HEK293 (cell line): ENCODE results near the gene FRMD4A.

Source experiments
- CTCF ChIA-PET: fragments of 350-600 bp; formaldehyde crosslinking; extraction: SDS; loops from one replicate; lab custom pipeline; 2021; ENCODE audit warnings: antibody characterized with exemption; lab: Yijun Ruan, JAX
- POLR2A ChIA-PET: fragments of 300-600 bp; formaldehyde crosslinking; extraction: SDS; loops from one replicate; lab custom pipeline; 2020; ENCODE audit warnings: antibody characterized with exemption, inconsistent platforms; lab: Yijun Ruan, JAX
- H3K27ac ChIP-seq: fragments of 200-500 bp; sonication (Bioruptor generic); 2 replicates; pipeline ENCODE4 v1.5.1; 2014; ENCODE audit warnings: low read depth, low read length, control low read depth, inconsistent platforms; ENCODE audit errors: extremely low read depth
- H3K36me3 ChIP-seq, 2 experiments: fragments of 200-500 bp in 1 of 2; sonication (Bioruptor generic) in 1 of 2; 1 replicate in 1 of 2; 2 replicates in 1 of 2; pipeline ENCODE4 v1.5.1; 2014 to 2017; ENCODE audit warnings: inconsistent platforms in 2 of 2, low read length in 2 of 2; ENCODE audit not compliant: control insufficient read depth in 2 of 2, insufficient read depth in 1 of 2
- H3K4me1 ChIP-seq: fragments of 200-500 bp; sonication (Bioruptor generic); 2 replicates; pipeline ENCODE4 v1.5.1; 2014; ENCODE audit warnings: mild to moderate bottlenecking, low read length, inconsistent platforms; ENCODE audit not compliant: control insufficient read depth, insufficient read depth
- H3K4me3 ChIP-seq: 2 replicates; pipeline ENCODE4 v1.5.1; 2011; ENCODE audit warnings: low read depth, mild to moderate bottlenecking, control low read depth, low read length, moderate library complexity
- H3K9me3 ChIP-seq: fragments of 200-500 bp; sonication (Bioruptor generic); 2 replicates; pipeline ENCODE4 v1.5.1; 2014; ENCODE audit warnings: low read depth, low read length, inconsistent platforms; ENCODE audit not compliant: control insufficient read depth, insufficient read depth
- GLIS2 ChIP-seq: fragments of 450-650 bp; formaldehyde crosslinking; IDR thresholded peaks from 2 replicates; pipeline ENCODE4 v1.5.1; 2016; ENCODE audit warnings: missing biosample characterization, missing genetic modification characterization
- KLF16 ChIP-seq: fragments of 450-650 bp; formaldehyde crosslinking; IDR thresholded peaks from 2 replicates; pipeline ENCODE4 v1.5.1; 2017; ENCODE audit warnings: missing biosample characterization, missing genetic modification characterization
- OSR2 ChIP-seq: fragments of 450-650 bp; formaldehyde crosslinking; IDR thresholded peaks from 2 replicates; pipeline ENCODE4 v1.5.1; 2016; ENCODE audit warnings: missing biosample characterization, missing genetic modification characterization
- PRDM1 ChIP-seq: fragments of 450-650 bp; formaldehyde crosslinking; IDR thresholded peaks from 2 replicates; pipeline ENCODE4; 2016; ENCODE audit warnings: missing biosample characterization, missing genetic modification characterization
- TRIM28 ChIP-seq: IDR thresholded peaks from 2 replicates; pipeline ENCODE4 v1.6.1; 2011; ENCODE audit warnings: low read length, control low read depth, borderline replicate concordance
- ZBTB17 ChIP-seq: fragments of 450-650 bp; formaldehyde crosslinking; IDR thresholded peaks from 2 replicates; pipeline ENCODE4 v1.5.1; 2016; ENCODE audit warnings: missing biosample characterization, missing genetic modification characterization
- ZFP37 ChIP-seq: fragments of 450-650 bp; formaldehyde crosslinking; IDR thresholded peaks from 2 replicates; pipeline ENCODE4 v1.5.1; 2016; ENCODE audit warnings: missing biosample characterization, missing genetic modification characterization
- ZNF114 ChIP-seq: fragments of 450-650 bp; formaldehyde crosslinking; IDR thresholded peaks from 2 replicates; pipeline ENCODE4 v1.5.0; 2017; ENCODE audit warnings: missing biosample characterization, missing genetic modification characterization
- ZNF169 ChIP-seq: fragments of 450-650 bp; formaldehyde crosslinking; IDR thresholded peaks from 2 replicates; pipeline ENCODE4 v1.5.1; 2016; ENCODE audit warnings: missing biosample characterization, missing genetic modification characterization
- ZNF174 ChIP-seq: fragments of 450-650 bp; formaldehyde crosslinking; IDR thresholded peaks from 2 replicates; pipeline ENCODE4 v1.5.0; 2017; ENCODE audit warnings: missing biosample characterization, mild to moderate bottlenecking, missing genetic modification characterization
- ZNF184 ChIP-seq: fragments of 450-650 bp; IDR thresholded peaks from 2 replicates; pipeline ENCODE4 v1.5.1; 2018; ENCODE audit warnings: missing biosample characterization, mild to moderate bottlenecking, missing genetic modification characterization
- ZNF2 ChIP-seq: fragments of 450-650 bp; formaldehyde crosslinking; IDR thresholded peaks from 2 replicates; pipeline ENCODE4 v1.5.1; 2016; ENCODE audit warnings: missing biosample characterization, missing genetic modification characterization
- ZNF24 ChIP-seq: fragments of 450-650 bp; formaldehyde crosslinking; IDR thresholded peaks from 2 replicates; pipeline ENCODE4 v1.5.1; 2016; ENCODE audit warnings: missing biosample characterization, missing genetic modification characterization
- ZNF248 ChIP-seq: fragments of 450-650 bp; formaldehyde crosslinking; IDR thresholded peaks from 2 replicates; pipeline ENCODE4 v1.5.1; 2017; ENCODE audit warnings: missing biosample characterization, missing genetic modification characterization
- ZNF423 ChIP-seq: fragments of 450-650 bp; formaldehyde crosslinking; IDR thresholded peaks from 2 replicates; pipeline ENCODE4 v1.5.1; 2016; ENCODE audit warnings: missing biosample characterization, missing genetic modification characterization
- ZNF548 ChIP-seq: fragments of 450-650 bp; formaldehyde crosslinking; IDR thresholded peaks from 2 replicates; pipeline ENCODE4 v1.5.1; 2016; ENCODE audit warnings: missing biosample characterization, missing genetic modification characterization
- ZNF558 ChIP-seq: fragments of 450-650 bp; formaldehyde crosslinking; IDR thresholded peaks from 2 replicates; pipeline ENCODE4 v1.5.1; 2016; ENCODE audit warnings: missing biosample characterization, missing genetic modification characterization
- ZNF560 ChIP-seq: fragments of 450-650 bp; formaldehyde crosslinking; IDR thresholded peaks from 2 replicates; pipeline ENCODE4 v1.5.1; 2017; ENCODE audit warnings: missing biosample characterization, missing genetic modification characterization, borderline replicate concordance
- ZNF600 ChIP-seq: fragments of 450-650 bp; formaldehyde crosslinking; IDR thresholded peaks from 2 replicates; pipeline ENCODE4 v1.5.1; 2016; ENCODE audit warnings: missing biosample characterization, missing genetic modification characterization
- ZNF626 ChIP-seq: fragments of 450-650 bp; sonication (Bioruptor Pico); formaldehyde crosslinking; IDR thresholded peaks from 2 replicates; pipeline ENCODE4 v1.5.1; 2018; ENCODE audit warnings: missing biosample characterization, missing genetic modification characterization, inconsistent platforms
- ZNF664 ChIP-seq: fragments of 450-650 bp; formaldehyde crosslinking; IDR thresholded peaks from 2 replicates; pipeline ENCODE4 v1.5.1; 2016; ENCODE audit warnings: missing biosample characterization, missing genetic modification characterization
- ZNF677 ChIP-seq: fragments of 450-650 bp; IDR thresholded peaks from 2 replicates; pipeline ENCODE4 v1.5.0; 2018; ENCODE audit warnings: missing biosample characterization, mild to moderate bottlenecking, missing genetic modification characterization, moderate library complexity
- ZNF747 ChIP-seq: fragments of 450-650 bp; formaldehyde crosslinking; IDR thresholded peaks from 2 replicates; pipeline ENCODE4 v1.5.1; 2016; ENCODE audit warnings: missing biosample characterization, missing genetic modification characterization
- ZNF768 ChIP-seq: fragments of 450-650 bp; formaldehyde crosslinking; IDR thresholded peaks from 2 replicates; pipeline ENCODE4 v1.5.1; 2018; ENCODE audit warnings: missing biosample characterization, mild to moderate bottlenecking, missing genetic modification characterization
- ZNF785 ChIP-seq: fragments of 450-650 bp; formaldehyde crosslinking; IDR thresholded peaks from 2 replicates; pipeline ENCODE4 v1.5.1; 2016; ENCODE audit warnings: missing biosample characterization, missing genetic modification characterization
- ZNF791 ChIP-seq: fragments of 450-650 bp; formaldehyde crosslinking; IDR thresholded peaks from 2 replicates; pipeline ENCODE4 v1.5.1; 2016; ENCODE audit warnings: missing biosample characterization, missing genetic modification characterization
- ZNF837 ChIP-seq: fragments of 450-650 bp; formaldehyde crosslinking; IDR thresholded peaks from 2 replicates; pipeline ENCODE4 v1.5.1; 2016; ENCODE audit warnings: missing biosample characterization, missing genetic modification characterization
- ZXDB ChIP-seq: fragments of 450-650 bp; formaldehyde crosslinking; IDR thresholded peaks from 2 replicates; pipeline ENCODE4 v1.5.1; 2016; ENCODE audit warnings: missing biosample characterization, missing genetic modification characterization
- TF ChIP-seq, protein P1 (sequence below): fragments of 450-650 bp; formaldehyde crosslinking; IDR thresholded peaks from 2 replicates; pipeline ENCODE4 v1.5.1; 2017; ENCODE audit warnings: missing biosample characterization, missing genetic modification characterization
- TF ChIP-seq, protein P2 (sequence below): fragments of 450-650 bp; formaldehyde crosslinking; IDR thresholded peaks from 2 replicates; pipeline ENCODE4 v1.5.1; 2016; ENCODE audit warnings: missing biosample characterization, missing genetic modification characterization, low read depth
- TF ChIP-seq, protein P3 (sequence below): fragments of 450-650 bp; formaldehyde crosslinking; IDR thresholded peaks from 2 replicates; pipeline ENCODE4 v1.5.1; 2016; ENCODE audit warnings: missing biosample characterization, missing genetic modification characterization

Gene FRMD4A

DNA sequence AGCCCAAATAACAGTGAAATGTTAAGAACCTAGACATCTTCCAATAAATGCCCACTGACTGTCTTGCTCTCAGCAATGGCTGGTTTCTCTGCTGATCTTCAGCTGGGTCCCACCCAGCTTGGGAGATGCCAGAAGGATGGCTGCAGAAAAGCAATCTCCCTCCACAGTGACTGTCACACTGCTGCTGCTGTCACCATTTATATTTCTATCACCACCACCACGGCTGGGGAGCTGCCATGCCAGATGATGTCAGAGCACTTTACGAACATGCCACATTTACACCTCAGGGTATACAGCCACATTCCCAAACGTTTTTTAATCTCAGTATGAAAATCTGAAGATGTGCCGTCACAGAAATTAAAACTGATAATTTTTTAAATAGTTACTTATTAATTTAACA, 29.8 kb upstream of the FRMD4A start:
- no peaks in the 10 kb centered on the region for H3K9me3 ChIP-seq
- no peaks in the 10 kb centered on the region for H3K36me3 ChIP-seq
- H3K4me3 ChIP-seq, result no peak overlapping the region
- H3K4me1 ChIP-seq, result no peaks in the 10 kb centered on the region
- no peak for TF ChIP-seq ZNF184 (tag by site-specific recombination)
- no peak for TF ChIP-seq ZNF560 (tag by site-specific recombination)
- no peak for TF ChIP-seq ZNF837 (tag by site-specific recombination)
- no peak for TF ChIP-seq ZNF626 (tag by site-specific recombination)
- TF ChIP-seq, protein P1, sequence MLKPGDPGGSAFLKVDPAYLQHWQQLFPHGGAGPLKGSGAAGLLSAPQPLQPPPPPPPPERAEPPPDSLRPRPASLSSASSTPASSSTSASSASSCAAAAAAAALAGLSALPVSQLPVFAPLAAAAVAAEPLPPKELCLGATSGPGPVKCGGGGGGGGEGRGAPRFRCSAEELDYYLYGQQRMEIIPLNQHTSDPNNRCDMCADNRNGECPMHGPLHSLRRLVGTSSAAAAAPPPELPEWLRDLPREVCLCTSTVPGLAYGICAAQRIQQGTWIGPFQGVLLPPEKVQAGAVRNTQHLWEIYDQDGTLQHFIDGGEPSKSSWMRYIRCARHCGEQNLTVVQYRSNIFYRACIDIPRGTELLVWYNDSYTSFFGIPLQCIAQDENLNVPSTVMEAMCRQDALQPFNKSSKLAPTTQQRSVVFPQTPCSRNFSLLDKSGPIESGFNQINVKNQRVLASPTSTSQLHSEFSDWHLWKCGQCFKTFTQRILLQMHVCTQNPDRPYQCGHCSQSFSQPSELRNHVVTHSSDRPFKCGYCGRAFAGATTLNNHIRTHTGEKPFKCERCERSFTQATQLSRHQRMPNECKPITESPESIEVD (tag by site-specific recombination), result no peak
- no peak for TF ChIP-seq ZNF114 (tag by site-specific recombination)
- TF ChIP-seq ZXDB (tag by site-specific recombination), result no peak
- no peak for TF ChIP-seq ZNF423 (tag by site-specific recombination)
- no peak for TF ChIP-seq TRIM28
- TF ChIP-seq, protein P2, sequence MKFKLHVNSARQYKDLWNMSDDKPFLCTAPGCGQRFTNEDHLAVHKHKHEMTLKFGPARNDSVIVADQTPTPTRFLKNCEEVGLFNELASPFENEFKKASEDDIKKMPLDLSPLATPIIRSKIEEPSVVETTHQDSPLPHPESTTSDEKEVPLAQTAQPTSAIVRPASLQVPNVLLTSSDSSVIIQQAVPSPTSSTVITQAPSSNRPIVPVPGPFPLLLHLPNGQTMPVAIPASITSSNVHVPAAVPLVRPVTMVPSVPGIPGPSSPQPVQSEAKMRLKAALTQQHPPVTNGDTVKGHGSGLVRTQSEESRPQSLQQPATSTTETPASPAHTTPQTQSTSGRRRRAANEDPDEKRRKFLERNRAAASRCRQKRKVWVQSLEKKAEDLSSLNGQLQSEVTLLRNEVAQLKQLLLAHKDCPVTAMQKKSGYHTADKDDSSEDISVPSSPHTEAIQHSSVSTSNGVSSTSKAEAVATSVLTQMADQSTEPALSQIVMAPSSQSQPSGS (tag by site-specific recombination), result no peak
- TF ChIP-seq ZNF785 (tag by site-specific recombination), result no peak
- no peak for TF ChIP-seq ZNF548 (tag by site-specific recombination)
- no peak for TF ChIP-seq ZNF169
- TF ChIP-seq ZNF747 (tag by site-specific recombination), result no peak
- TF ChIP-seq KLF16 (tag by site-specific recombination), result no peak
- no peak for TF ChIP-seq ZNF768
- TF ChIP-seq ZNF174 (tag by site-specific recombination), result no peak
- no peak for TF ChIP-seq ZNF791 (tag by site-specific recombination)
- no peak overlapping the region for H3K27ac ChIP-seq
- ChIA-PET CTCF (interaction anchor here (0.9 kb wide), 1 partner anchor 12 kb away, joined by 3 read pairs; no protein-coding TSS in a partner anchor), POLR2A (no interaction called here)

DNA sequence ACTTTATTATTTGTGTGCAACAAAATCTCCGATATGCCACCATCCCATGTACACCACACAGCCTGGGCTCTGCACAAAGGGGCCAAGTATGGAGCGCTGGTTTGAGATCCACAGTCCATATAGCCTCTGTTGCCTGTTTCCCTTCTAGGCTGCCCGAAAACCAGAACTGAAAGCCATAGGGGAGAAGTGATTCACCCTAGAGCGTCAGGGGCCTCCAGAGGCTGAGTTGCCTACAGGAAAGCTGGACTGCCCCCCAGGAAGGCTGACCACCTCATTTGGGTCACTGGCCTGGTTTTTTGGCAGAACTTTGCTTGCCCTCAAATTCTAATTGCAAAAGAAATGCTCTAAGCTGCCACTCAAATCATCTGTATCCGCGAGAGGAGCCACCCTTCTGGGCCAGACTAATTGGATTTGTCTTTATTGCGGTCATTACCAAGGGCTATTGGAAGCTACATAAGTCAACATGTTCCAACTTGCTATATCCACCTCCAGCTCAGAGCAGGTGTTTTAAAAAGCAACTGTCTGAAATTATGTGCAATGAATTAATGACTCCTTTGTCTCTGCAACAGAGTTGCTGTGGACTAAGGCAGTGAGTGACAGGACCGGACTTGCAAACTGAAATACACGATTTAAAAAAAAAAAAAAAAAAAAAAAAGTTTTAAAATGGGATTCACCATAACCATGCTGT, 28.3 kb upstream of the FRMD4A start:
- H3K36me3 ChIP-seq, result no peaks in the 10 kb centered on the region
- no peak overlapping the region for H3K4me3 ChIP-seq
- ChIA-PET CTCF (interaction anchor here (1.0 kb wide), 1 partner anchor 33 kb away, joined by 5 read pairs; no protein-coding TSS in a partner anchor), POLR2A (no interaction called here)
- H3K4me1 ChIP-seq, result no peaks in the 10 kb centered on the region
- no peak for TF ChIP-seq TRIM28
- no peak for TF ChIP-seq PRDM1 (tag by site-specific recombination)
- no peak for TF ChIP-seq ZBTB17 (tag by site-specific recombination)
- H3K9me3 ChIP-seq, result no peaks in the 10 kb centered on the region
- no peak overlapping the region for H3K27ac ChIP-seq

DNA sequence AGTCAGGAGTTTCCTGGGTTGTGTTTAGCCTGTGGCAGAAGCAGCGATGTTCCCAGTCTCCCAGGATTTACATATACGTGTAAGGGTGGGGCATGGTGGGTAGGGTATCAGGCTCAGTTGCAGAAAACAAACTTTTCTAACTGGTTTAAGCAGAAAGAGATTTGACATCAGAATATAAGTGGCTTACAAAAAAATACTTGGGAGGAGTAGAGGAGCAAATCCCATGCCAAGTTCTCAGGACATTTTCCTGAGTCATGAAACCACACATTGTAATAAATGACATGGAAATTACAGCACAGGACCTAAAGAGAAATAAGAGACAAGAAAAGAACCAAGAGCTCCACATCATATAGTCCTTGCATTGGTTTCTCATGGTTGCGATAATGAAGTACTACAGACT, 26.2 kb upstream of the FRMD4A start:
- no peaks in the 10 kb centered on the region for H3K4me1 ChIP-seq
- no peak overlapping the region for H3K4me3 ChIP-seq
- no peaks in the 10 kb centered on the region for H3K9me3 ChIP-seq
- no peak overlapping the region for H3K27ac ChIP-seq
- CTCF ChIA-PET, result no interaction called here
- H3K36me3 ChIP-seq, result no peaks in the 10 kb centered on the region
- POLR2A ChIA-PET, result no interaction called here
- TF ChIP-seq, protein P3, sequence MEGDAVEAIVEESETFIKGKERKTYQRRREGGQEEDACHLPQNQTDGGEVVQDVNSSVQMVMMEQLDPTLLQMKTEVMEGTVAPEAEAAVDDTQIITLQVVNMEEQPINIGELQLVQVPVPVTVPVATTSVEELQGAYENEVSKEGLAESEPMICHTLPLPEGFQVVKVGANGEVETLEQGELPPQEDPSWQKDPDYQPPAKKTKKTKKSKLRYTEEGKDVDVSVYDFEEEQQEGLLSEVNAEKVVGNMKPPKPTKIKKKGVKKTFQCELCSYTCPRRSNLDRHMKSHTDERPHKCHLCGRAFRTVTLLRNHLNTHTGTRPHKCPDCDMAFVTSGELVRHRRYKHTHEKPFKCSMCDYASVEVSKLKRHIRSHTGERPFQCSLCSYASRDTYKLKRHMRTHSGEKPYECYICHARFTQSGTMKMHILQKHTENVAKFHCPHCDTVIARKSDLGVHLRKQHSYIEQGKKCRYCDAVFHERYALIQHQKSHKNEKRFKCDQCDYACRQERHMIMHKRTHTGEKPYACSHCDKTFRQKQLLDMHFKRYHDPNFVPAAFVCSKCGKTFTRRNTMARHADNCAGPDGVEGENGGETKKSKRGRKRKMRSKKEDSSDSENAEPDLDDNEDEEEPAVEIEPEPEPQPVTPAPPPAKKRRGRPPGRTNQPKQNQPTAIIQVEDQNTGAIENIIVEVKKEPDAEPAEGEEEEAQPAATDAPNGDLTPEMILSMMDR (tag by site-specific recombination), result no peak
- TF ChIP-seq ZFP37 (tag by site-specific recombination), result no peak
- TF ChIP-seq TRIM28, result no peak
- TF ChIP-seq ZNF677, result no peak
- TF ChIP-seq ZNF558 (tag by site-specific recombination), result no peak
- no peak for TF ChIP-seq ZNF24 (tag by site-specific recombination)
- TF ChIP-seq OSR2 (tag by site-specific recombination), result no peak
- TF ChIP-seq ZNF600 (tag by site-specific recombination), result no peak
- no peak for TF ChIP-seq ZNF248
- TF ChIP-seq GLIS2, result no peak
- TF ChIP-seq ZNF664, result no peak
- TF ChIP-seq ZNF2 (tag by site-specific recombination), result no peak
